Left forelimb (tissue), 1 donor: ENCODE data around the gene PTPRT.

Experiments used
- DNase-seq: peaks from one replicate; pipeline ENCODE4 v3.0.0-alpha.2; 2018; ENCODE audit warnings: low spot score

Gene PTPRT

DNA sequence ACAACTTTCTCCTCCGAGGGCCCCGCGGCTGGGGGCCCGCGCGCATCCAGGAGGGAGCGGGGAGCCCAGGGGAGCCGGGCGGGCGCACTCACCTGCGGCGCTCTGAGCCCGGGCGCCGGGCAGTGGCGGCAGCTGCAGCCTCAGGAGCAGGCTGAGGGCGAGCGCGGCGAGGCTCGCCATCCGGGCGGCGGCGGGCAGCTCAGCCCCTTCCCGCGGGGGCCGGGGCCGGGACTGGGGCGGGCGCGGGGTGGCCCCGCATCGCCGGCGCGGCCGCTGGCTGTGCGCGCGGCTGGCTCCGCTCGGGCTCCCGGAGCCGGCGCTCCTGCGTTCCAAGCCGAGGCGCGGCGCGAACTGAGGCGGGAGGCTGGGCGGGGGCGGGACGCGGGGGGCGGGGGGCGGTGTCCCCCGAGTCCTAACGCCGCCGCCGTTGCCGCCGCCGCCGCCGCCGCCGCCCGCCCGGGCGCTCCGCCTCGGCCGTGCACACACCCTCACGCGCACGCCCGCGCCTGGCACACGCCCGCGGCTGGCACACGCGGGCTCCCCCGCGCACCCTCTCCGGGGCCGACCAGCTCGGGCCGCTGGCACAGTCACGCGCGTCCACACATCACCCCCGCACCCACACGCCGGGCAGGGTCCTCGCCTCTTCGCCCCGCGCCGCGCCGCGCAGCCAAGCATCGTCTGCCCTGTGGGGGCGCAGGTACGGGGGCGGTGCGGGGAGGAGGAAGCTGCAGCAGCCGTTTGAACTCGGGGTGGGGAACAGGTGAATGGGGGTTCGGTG lies at the start of gene PTPRT:
PTPRT (minus strand) TSS at position 353 of the 778 bp plus-strand sequence; CDS start at position 180, 173 bp downstream.
- no peak for DNase-seq

DNA sequence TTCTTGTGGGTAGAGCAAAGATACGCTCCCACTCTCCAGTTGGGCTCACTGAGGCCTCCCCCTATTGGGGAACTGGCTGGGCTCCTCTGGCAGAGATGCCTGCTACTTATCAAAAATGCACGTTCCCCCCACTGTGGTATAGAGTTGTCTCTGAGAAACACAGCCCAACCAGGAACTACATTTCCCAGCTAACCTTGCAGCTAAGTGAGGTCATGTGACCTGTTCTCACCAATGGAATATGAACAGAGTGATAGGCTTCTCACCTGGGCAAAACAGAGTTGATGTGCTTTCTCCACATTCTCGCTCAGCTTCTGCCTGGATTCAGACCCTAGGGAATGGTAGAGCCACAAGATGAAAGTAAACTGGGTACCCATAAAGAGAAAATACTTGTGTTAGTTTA lies 49.1 kb upstream of the PTPRT start:
- no peak for DNase-seq

DNA sequence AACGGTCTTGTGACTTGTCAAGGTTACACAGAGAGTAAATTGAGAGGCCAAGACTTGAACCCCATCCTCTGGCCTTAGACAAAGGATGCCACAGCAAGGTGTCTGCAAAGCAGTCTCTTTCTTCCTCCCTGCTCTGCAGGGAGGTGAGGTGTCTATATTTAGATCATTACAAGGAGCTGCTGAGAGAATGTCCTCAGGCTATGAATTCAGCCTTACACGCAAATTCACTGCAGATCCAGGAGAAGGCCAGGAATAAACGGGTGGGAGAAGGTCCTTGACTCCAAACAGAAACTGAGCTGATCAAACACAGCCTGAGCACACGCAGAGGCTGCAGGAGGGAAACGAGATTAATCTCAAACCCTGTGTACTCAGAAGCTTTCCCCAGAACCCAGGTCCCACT lies 48.6 kb upstream of the PTPRT start:
- no peak for DNase-seq

DNA sequence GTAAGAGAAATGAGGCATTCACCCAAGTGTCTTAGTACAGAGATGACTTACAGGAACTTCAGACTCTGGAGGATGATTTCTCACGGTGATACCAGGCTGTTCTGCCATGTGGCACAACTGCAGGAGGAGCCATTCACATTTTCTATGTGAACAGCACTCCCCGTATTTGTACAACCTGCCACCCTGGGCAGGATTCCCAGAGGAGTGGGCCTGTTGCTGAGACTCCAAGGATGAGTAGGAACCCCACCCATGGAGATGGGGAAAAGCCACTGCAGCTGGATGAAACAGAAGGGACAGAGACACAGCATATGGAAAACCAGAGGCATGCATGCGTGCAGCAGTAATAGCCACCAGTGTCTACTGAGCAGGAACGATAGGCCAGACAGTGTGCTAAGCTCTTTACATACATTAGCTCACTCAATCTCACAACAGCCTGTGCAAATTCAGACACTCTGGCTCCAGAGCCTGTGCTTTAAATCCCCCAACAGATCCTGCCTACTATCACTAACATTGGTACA lies 48.0 kb upstream of the PTPRT start:
- DNase-seq: no peak

DNA sequence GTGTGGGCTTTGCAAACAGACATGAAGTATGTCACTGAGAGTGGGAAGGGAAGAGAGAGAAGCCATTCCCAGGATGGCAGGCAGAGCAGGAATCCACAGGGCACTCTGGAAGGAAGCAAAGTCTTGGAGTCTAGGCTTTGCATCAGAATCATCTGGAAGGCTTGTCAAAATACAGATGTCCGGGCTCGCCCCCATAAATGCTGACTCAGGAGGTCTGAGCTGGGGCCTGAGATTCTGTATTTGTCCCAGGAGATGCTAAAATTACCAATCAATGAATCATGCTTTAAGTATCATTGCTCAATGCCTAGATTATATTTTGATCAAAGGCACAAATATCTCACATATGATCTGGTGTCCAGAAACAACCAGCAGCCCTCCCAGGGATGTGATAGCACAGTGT lies 46.3 kb upstream of the PTPRT start:
- DNase-seq: no peak

DNA sequence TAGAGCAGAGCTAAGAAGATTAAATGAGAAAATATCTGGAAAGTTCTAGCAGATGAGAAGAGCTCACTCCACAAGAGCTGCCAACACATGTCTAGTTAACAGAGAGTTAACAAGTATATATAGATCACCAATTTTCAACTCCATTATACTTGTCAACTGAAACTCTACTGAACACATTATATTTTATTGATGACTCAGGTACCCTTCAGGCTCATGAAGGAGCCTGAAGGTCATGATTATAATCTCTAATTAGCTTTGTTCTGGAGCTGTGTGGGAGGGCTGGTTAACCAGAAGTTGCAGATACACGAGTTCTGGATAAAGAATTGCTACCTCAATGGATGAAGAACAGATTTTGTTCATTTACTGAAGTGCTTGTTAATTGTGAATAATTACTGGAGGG lies 42.1 kb upstream of the PTPRT start:
- no peak for DNase-seq

DNA sequence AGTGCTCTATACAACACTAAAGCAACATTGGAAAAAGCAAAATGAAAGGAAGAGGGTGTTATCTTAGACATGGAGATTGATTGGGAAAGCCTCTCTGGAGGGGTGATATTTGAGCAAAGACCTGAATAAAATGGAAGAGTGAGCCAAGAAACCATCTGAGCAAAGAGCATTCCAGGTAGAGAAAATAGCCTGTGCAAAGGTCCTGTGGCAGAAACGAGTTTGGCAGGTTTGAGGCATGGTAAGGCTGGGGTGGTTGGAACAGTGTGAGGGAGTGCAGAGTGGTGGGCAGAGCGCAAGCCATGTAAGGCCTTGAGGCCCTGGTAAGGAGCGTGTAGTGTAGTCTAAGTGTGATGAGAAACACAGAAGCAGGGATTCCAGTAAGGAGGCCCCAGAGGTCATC lies 40.0 kb upstream of the PTPRT start:
- DNase-seq: no peak

DNA sequence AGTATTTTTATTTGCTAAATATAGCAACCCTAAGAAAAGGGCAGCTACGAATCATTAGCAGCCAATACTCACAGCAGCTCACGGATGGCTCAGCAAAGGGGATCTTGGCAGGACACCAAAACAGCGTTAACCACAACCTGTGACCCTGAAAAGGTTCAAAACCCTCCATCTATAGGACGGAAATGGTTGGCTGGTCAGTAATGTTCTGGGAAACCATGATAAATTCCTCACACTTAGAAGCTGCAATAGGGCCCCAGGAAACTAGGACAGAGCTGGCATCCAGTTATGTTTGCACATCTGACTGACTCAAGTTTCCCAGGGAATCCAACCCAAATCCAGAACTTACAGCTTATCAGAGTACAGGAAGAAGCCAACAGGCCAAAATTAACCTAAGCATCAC lies 30.9 kb upstream of the PTPRT start:
- no peak for DNase-seq

DNA sequence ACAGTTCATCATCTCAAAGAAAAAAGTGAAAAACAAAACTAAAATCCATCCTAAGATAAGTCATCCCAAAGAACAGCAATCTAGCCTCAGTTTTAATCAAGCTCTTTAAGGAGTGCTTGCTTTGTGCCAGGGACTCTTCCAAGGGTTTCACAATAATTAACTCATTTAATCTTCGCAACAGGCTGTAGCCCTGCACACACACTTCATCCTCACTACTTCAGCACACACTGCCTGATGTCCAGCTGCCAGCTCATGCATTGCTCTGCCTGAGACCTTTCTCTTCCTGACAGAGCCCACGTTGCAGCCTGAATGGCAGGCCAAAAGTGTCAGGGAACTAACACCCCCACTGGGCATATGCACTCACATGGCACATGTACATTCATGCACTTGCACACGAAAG lies 21.2 kb upstream of the PTPRT start:
- no peak for DNase-seq

DNA sequence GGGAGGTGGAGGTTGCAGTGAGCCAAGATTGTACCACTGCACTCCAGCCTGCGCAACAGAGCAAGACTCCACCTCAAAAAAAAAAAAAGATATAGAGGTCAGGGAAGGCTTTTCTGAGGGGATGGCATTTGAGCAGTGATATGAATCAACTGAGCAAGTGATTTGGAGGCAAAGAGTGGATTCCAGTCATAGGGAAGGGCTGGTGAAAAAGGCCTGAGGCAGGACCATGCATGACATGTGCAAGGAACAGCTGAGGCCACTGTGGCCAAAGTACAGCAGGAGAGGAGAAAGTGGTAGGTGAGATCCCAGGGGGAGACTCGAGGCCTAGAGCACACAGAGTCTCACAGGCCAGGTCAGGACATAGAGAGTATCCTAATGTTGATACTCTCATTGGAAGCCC lies 20.1 kb upstream of the PTPRT start:
- no peak for DNase-seq

DNA sequence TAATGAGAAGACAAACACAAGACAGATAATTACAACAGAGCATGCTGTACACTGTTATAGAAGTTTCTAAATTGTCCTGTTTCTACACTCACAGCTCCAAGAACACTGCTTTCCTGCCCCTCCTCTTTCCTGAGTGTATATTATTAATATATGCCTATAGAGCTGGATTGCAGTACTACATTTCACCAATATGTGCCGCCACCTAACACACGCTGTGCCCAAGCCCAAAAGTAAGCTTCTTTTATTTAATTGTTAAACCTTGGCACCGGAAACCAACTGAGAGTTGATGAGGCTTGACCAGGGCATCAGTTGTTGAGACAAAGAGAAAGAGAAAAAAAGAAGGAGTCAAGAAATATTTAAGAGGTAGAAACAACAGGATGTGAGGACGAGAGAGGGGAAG lies 16.0 kb upstream of the PTPRT start:
- no peak for DNase-seq

DNA sequence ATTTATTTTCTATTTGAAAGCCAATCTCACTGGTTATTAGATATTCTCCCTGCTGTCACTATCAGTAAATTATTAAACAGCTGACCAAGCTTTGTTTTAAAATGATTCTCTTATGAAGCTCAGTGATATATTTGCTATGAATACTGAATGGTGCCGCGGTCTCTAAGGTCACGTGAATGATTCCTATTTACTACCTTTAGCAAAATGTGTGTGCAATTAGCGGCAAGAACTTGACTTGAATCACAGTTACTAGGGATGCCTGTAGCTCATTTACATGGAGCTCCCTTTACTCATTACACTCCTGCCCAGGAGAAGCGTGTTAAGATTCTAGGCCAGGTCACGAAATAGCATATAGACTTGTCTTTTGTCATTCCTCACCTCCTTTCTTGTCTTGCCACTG lies 12.4 kb upstream of the PTPRT start:
- DNase-seq: no peak

DNA sequence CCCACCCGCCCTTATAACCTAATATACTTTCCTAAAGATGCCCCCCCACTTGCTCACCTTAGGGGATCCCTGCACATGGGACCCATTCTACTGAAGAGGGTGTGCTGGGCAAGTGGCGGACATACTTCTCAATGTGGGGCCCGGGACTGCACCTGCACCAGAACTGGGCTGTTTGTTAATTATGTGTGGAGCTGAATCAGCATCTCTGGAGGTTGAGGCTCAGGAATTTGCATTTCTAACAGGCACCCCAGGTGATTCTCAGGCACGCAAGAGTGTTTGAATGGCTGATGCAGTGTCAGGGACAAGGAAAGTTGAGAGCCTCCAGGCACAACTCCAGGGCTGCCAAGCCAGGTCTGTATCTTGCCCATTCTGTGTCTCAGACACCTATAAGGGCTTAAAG lies 8.9 kb upstream of the PTPRT start:
- no peak for DNase-seq

DNA sequence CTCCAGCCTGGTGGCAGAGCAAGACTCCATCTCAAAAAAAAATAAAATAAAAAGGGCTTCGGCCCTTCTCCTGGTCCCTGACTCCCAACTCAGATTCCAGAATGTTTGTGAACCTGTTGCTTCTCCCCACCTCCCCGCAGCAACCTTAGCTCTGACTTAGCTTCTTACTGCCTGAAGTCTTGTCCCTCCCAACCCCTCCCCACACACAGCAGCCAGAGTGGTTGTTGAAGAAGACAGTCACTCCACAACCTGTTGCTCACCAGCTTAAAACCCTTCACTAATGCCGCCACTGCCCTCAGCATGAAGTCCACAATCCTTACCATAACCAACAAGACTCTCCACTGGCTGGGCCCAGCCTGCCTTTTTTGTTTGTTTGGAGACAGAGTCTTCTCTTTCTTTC lies 6.5 kb upstream of the PTPRT start:
- no peak for DNase-seq

DNA sequence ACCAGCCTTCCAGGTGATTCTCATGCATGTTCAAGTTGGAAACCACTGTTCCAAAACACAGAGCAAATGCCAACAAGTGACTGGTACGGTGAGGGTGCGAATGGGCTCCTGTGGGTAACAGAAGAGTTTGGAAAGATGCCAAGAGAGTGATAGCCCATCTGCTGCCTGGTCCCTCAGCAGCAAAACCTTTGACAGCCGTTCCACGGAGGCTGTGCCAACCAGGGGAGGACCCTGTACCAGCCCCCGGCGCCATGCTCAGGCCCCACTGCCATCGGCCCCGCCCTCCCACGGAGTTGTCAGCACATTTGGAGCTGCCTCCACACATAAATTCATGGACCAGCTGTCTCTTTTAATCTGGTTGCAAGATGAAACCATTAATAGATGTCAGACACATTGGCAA lies 4.4 kb upstream of the PTPRT start:
- DNase-seq: no peak

DNA sequence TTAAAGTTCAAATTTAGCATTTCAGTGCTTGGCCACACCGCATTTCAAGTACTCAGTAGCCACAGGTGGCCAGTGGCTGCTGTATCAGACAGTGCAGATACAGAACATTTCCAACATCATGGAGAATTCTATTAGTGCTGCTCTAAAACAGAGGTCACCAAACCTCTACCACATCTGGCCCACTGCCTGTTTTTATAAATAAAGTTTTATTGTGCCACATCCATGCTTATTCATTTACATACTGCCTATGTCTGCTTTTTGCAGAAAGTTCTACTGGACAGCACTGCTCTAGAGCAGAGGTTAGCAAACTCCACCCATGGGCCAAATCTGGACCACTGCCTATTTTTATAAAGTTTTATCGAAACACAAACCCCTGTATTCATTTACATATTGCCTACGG lies 3.7 kb upstream of the PTPRT start:
- no peak for DNase-seq

DNA sequence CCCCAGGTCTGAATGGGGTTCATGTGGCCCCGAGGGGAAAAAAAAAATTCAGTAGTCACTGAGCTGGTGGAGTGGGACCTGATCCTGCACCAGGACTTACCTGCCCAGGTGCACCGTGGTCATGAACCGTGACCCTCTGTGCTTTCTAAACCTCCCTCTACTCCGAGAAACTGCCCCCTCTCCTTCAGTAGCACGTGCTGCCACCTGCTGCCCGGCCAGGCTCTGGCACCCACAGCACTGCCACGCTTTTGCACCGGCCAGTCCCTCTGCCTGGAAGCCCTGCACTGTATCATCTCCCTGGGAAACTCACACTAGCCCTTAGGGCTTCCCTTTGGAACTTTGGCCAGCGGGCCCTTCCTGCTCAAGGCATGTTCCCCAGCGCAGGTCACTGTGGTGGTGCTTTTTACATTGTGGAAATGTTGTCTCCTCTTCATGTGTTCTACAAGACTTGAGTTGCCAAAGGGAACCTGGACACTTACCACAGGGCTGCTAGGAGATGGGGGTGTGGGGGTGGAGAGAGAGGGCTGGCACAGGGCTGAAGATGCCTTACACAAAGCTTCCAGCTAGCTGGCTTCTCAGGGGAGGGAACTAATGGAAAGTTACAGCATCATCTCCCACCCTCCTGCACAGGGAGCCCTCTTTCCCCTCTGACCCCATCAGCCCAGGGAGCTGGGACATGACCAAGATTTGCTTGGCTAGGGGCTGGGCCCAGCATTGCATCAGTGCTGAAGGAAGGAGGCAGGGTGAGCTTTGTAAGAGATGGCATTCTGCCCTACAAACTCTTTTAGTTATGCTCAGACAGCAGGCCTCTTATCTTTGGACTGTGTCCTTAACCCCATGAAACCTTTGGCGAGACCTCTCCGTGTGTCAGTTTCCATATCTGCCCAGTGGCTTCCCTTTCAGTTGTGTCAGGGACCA lies 2.5 kb upstream of the PTPRT start:
- DNase-seq: no peak

DNA sequence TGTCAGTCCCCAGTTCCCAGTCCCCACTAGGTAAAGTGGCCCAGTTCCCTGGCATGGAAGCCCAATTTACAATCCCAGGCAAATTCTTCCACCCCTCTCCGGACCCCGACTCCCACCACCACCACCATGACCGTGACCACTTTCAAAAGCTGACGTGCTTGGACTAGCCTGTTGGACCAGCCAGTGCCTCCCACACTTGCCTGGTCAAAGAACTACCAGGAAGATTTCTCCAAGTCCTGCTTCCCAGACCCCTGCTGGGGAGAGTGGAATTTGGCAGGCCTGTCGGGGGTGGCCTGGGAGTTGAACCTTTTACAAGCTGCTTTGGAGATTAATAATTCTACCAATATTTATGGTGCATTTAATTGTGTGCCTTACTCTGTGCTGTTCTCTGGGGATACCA lies 1.4 kb upstream of the PTPRT start:
- no peak for DNase-seq

DNA sequence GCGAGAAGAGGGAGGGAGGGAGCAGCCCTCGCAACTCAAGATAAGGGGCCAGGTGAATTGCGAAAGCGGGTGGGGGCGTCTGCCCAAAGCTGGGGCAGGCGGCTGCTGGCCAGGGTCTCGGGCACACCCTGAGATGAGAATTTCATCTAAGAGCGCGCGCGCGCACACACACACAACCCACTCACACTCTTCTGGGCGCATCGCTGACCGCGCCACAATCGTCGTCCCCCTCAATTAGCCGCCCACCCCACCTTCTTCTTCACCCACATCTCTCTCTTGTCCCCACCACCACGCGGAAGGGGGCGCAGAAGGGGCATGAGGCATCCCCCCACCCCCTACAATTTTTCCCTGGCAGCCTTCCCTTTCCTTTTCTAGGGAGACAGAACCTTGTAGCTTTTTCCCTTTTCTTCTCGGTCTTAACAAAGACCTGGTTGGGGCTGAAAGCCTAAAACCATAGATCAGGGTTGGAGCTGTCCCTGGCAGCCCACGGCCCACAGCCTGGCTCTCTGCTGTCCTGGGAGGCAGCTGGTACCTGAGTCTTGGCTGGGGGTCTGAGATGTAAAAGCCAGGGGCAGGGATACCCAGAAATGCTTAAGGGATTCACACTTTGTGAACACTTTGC lies 737 bp upstream of the PTPRT start:
- no peak for DNase-seq

DNA sequence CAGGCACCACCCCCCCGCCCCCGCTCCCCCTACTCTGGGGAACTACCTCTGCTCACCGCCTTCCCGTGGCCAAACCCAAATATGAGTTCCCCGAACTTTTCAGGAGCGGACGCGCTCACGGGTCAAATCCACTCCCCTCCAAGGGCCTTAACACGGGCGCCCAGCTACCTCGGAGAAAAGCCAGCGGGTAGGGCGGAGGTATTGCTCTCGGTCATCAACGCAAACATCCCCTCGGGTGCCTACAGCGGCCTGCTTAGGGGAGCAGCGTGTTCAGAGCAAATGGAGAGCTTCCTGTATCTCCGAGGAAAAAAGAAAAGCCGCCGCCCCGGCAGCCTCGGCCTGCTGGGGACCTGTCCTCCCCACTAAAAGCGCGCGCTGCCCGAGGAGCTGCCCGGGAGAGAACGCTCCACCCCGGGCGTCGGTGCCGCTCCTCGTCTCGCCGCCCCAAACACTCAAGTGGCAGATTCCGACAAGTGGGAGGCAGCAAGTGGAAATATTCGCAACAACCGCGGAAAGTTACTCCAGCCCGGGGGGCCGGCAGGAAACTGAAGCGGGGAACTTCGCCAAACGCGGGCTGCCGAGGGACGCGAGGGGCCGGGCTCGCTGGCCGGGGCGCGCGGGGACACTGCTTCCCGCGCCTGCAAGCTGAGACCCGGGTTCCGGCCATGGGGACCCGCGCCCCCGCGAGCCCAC lies 699 bp downstream of the PTPRT start:
- no peak for DNase-seq

DNA sequence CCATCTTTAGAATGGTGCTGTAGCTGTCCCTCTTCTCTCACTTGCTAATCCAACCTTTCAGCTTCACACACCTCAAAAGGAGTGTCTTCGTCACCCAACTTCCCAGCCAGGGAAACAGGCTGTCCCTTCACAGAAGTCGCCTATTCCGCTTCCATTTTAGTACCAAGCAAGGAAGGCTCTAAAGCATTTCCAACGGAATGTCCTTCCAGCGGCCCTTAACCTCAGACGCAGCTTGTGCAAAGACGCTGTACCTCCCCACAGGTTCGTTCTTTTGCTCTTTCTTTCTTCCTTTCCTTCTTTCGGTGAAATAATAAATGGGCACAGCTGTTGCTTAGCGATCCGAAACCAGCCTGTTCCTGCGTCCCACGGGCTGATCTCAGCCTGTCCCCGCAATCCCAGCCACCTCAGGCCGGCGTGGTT lies 1.5 kb downstream of the PTPRT start:
- DNase-seq: no peak
